B cell (primary cell): ENCODE data around the gene SNX22. TPM values are rescaled to one million over a fixed set of nuclear protein-coding genes. Genes with fewer than 3 reads are reported as not detected.

Source experiments
- ATAC-seq: fragments of 200-7000 bp; cut with Tn5 transposase; one replicate; pipeline ENCODE4 v1.10.0; 2021; ENCODE audit warnings: low read depth, mild to moderate bottlenecking, moderate number of reproducible peaks, moderate library complexity
- CTCF ChIA-PET: fragments of 350-600 bp; sonication (Branson Sonifier 250); formaldehyde crosslinking; loops from one replicate; lab custom pipeline; 2021; ENCODE audit warnings: antibody characterized with exemption, inconsistent platforms; lab: Charles Lee
- POLR2A ChIA-PET: fragments of 350-600 bp; sonication (Branson Sonifier 250); formaldehyde crosslinking; loops from one replicate; lab custom pipeline; 2021; ENCODE audit warnings: antibody characterized with exemption; lab: Charles Lee
- DNase-seq: peaks from one replicate; pipeline ENCODE4 v3.0.0; 2013
- H2AFZ ChIP-seq: 2 replicates; pipeline ENCODE4 v1.6.1; 2012; ENCODE audit warnings: mild to moderate bottlenecking, low read depth, low read length; ENCODE audit not compliant: insufficient read depth, poor library complexity, severe bottlenecking
- H3K27ac ChIP-seq, 2 donors: 1 replicate in 1 of 2; 2 replicates in 1 of 2; pipeline ENCODE4 v1.5.1; 2012 to 2013; ENCODE audit warnings: low read length in 2 of 2, mild to moderate bottlenecking in 2 of 2, moderate library complexity in 1 of 2
- H3K27me3 ChIP-seq, 4 experiments: fragments of 200-600 bp in 1 of 4; sonication (generic) in 1 of 4; replicated peaks in 1 of 4; 1 replicate in 2 of 4; 2 replicates in 2 of 4; pipeline versions ENCODE4 v1.6.1 to v1.7.0; 2013 to 2016; ENCODE audit warnings: low read length in 3 of 4, mild to moderate bottlenecking in 2 of 4, mixed read lengths in 1 of 4, moderate library complexity in 1 of 4; ENCODE audit not compliant: insufficient read depth in 4 of 4, control insufficient read depth in 3 of 4; ENCODE audit errors: control extremely low read depth in 1 of 4
- H3K36me3 ChIP-seq, 2 experiments: replicated peaks in 1 of 2; 1 replicate in 1 of 2; 2 replicates in 1 of 2; pipeline versions ENCODE4 v1.6.1 to v1.7.1; 2013; ENCODE audit warnings: low read length in 1 of 2; ENCODE audit not compliant: insufficient read depth in 2 of 2, control insufficient read depth in 1 of 2; ENCODE audit errors: control extremely low read depth in 1 of 2, extremely low read depth in 1 of 2
- H3K4me1 ChIP-seq, 2 donors: fragments of 200-600 bp in 1 of 2; sonication (generic) in 1 of 2; 1 replicate in 1 of 2; 2 replicates in 1 of 2; pipeline versions ENCODE4 v1.5.1 to v1.6.1; 2013 to 2017; ENCODE audit warnings: low read length in 2 of 2; ENCODE audit not compliant: control insufficient read depth in 2 of 2, insufficient read depth in 2 of 2
- H3K4me2 ChIP-seq: replicated peaks from 2 replicates; pipeline ENCODE3; 2012; ENCODE audit warnings: mild to moderate bottlenecking, low read depth, low read length; ENCODE audit not compliant: poor library complexity, severe bottlenecking
- H3K4me3 ChIP-seq, 5 experiments: fragments of 200-600 bp in 1 of 5; sonication (generic) in 1 of 5; 1 replicate in 3 of 5; 2 replicates in 2 of 5; pipeline versions ENCODE4 v1.5.1 to v1.7.0; 2011 to 2016; ENCODE audit warnings: low read length in 4 of 5, mild to moderate bottlenecking in 4 of 5, low read depth in 2 of 5, control low read depth in 1 of 5, moderate library complexity in 1 of 5; ENCODE audit not compliant: insufficient read depth in 1 of 5; ENCODE audit errors: control extremely low read depth in 1 of 5, extremely low read depth in 1 of 5
- H3K79me2 ChIP-seq: fragments of 200-600 bp; sonication (generic); one replicate; pipeline ENCODE4 v1.6.0; 2016; ENCODE audit warnings: low read length; ENCODE audit not compliant: control insufficient read depth, insufficient read depth
- H3K9ac ChIP-seq: fragments of 200-600 bp; sonication (generic); 2 replicates; pipeline ENCODE4 v1.6.1; 2017; ENCODE audit warnings: mild to moderate bottlenecking, low read length, moderate library complexity
- H3K9me3 ChIP-seq, 3 donors: one replicate each; pipeline versions ENCODE4 v1.6.1 to v1.7.1; 2013; ENCODE audit warnings: low read length in 2 of 3; ENCODE audit not compliant: control insufficient read depth in 2 of 3, insufficient read depth in 1 of 3; ENCODE audit errors: control extremely low read depth in 1 of 3
- H4K20me1 ChIP-seq: 2 replicates; pipeline ENCODE4 v1.6.0; 2012; ENCODE audit warnings: mild to moderate bottlenecking, low read length; ENCODE audit not compliant: insufficient read depth, control insufficient read depth, poor library complexity, severe bottlenecking
- H3K27ac Mint-ChIP-seq: one replicate; pipeline ENCODE4 v1.8.0; 2021; ENCODE audit warnings: mixed read lengths
- H3K27me3 Mint-ChIP-seq: one replicate; pipeline ENCODE4 v1.8.0; 2021; ENCODE audit warnings: mixed read lengths
- H3K4me1 Mint-ChIP-seq: one replicate; pipeline ENCODE4 v1.8.0; 2021; ENCODE audit warnings: mixed read lengths
- H3K4me3 Mint-ChIP-seq: one replicate; pipeline ENCODE4 v1.8.0; 2021; ENCODE audit warnings: mixed read lengths
- H3K9me3 Mint-ChIP-seq: one replicate; pipeline ENCODE4 v1.8.0; 2022; ENCODE audit warnings: mixed read lengths; ENCODE audit not compliant: insufficient read depth
- EZH2 ChIP-seq: IDR thresholded peaks from 2 replicates; pipeline ENCODE4 v1.6.1; 2012; ENCODE audit warnings: borderline replicate concordance, low read depth, mild to moderate bottlenecking, moderate library complexity, low read length; ENCODE audit not compliant: insufficient read depth, poor library complexity, severe bottlenecking
- WGBS: methylation state at CpG from one replicate; pipeline ENCODE4 v1.1.5; 2013; ENCODE audit warnings: missing lambda C conversion rate; ENCODE audit not compliant: insufficient coverage; 5-methylcytosine and 5-hydroxymethylcytosine counted together
- intact Hi-C: fragments of 100-400 bp; cut with micrococcal nuclease; formaldehyde crosslinking; loops from one replicate; pipeline ENCODE4 v1.10.0; 2022
- polyA plus RNA-seq: library from polyadenylated mRNA; depleted of rRNA; stranded (reverse); fragments of >200 nt; gene quantifications from 2 replicates; pipeline ENCODE4 v1.2.3, GENCODE V29; 2012
- total RNA-seq, 2 donors: library from RNA; stranded (reverse); fragments of 120-200 nt in 1 of 2; gene quantifications; 1 replicate in 1 of 2; 2 replicates in 1 of 2; pipeline versions ENCODE4 v1.2.3 to v1.2.4, GENCODE V29; 2013 to 2022
- TF ChIP-seq, protein P1 (sequence below): fragments of 200-600 bp; IDR thresholded peaks from one replicate; pipeline ENCODE4 v1.8.0; 2022; ENCODE audit warnings: antibody characterized with exemption, mild to moderate bottlenecking

The SNX22 gene
- total and polyA plus RNA-seq, 2 donors (not counting 1 experiment from before 2014, with no cell fraction given), result 44.9 to 305 TPM

DNA sequence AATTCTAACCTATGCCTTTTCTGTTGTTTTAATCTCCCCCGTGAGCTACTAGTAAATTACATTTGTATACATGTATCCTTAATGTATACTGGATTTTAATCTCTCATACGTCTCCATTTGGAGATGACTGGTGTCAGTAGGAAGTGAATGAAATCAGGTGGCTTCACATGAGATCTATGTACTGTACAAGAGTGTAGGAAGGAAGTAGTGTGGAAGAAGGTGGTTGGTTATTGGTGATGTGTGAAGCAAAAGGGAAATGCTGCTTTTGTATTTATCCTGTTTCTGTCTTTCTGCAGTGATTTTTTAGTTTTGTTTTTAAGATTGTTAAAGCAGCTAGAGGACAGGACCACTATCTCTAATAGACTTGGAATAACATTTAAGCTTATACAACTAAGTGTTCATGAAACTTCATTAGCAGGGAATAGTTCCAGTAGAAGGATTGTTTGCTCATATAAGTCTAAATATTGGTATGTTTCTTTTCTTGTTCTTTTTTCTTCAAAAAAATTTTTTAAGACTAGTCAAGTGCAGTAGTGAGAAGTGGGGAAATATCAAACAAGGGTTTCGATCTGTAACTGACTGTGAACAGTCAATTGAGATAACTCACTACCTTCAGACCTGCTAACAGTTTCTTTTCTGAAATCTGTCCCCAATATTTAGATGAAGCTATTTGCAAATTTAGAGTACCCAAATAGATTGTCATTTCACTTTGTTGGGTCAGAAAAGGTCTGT lies 40.4 kb upstream of the SNX22 start:
- peak; percentile 73 for DNase-seq
- H3K4me1 Mint-ChIP-seq, result peaks cover 59% of the 10 kb centered on the region
- peaks cover 91% of the 10 kb centered on the region for H3K79me2 ChIP-seq
- H3K27ac Mint-ChIP-seq, result peak overlapping the region; percentile 89
- peak overlapping the region; percentile 74 for H3K4me3 Mint-ChIP-seq
- no peaks in the 10 kb centered on the region for H3K27me3 ChIP-seq
- peaks cover 47 to 50% of the 10 kb centered on the region in 2 donors for H3K4me1 ChIP-seq
- peak overlapping the region; percentile 42 for H3K9ac ChIP-seq
- no peaks in the 10 kb centered on the region for H3K9me3 ChIP-seq
- H3K9me3 Mint-ChIP-seq, result no peaks in the 10 kb centered on the region
- WGBS, result no CpG with 5 or more reads among the region's 3 CpGs
- peak; percentile 86 for ATAC-seq
- peak overlapping the region; percentile 83 to 92 for H3K27ac ChIP-seq
- H3K27me3 Mint-ChIP-seq, result no peaks in the 10 kb centered on the region
- H3K4me2 ChIP-seq, result peak overlapping the region; percentile 65
- H2AFZ ChIP-seq, result peak overlapping the region; percentile 30
- H3K4me3 ChIP-seq, result peak overlapping the region; percentile 3 to 38 (median 16)
- no peak for TF ChIP-seq EZH2
- TF ChIP-seq, protein P1, sequence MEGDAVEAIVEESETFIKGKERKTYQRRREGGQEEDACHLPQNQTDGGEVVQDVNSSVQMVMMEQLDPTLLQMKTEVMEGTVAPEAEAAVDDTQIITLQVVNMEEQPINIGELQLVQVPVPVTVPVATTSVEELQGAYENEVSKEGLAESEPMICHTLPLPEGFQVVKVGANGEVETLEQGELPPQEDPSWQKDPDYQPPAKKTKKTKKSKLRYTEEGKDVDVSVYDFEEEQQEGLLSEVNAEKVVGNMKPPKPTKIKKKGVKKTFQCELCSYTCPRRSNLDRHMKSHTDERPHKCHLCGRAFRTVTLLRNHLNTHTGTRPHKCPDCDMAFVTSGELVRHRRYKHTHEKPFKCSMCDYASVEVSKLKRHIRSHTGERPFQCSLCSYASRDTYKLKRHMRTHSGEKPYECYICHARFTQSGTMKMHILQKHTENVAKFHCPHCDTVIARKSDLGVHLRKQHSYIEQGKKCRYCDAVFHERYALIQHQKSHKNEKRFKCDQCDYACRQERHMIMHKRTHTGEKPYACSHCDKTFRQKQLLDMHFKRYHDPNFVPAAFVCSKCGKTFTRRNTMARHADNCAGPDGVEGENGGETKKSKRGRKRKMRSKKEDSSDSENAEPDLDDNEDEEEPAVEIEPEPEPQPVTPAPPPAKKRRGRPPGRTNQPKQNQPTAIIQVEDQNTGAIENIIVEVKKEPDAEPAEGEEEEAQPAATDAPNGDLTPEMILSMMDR, result no peak
- intact Hi-C loops, result loop anchor here (2.0 kb wide), 1 partner anchor 18 kb away; the partner anchor contains the start of gene CIAO2A
- CTCF ChIA-PET, result interaction anchor here (0.9 to 1.5 kb wide), 5 partner anchors 13 to 501 kb away, joined by 3 to 5 read pairs (median 3); partner anchors contain the start of gene CIAO2A
- H3K36me3 ChIP-seq, result peaks cover 12 to 43% of the 10 kb centered on the region in 2 experiments
- H4K20me1 ChIP-seq, result peaks cover 20% of the 10 kb centered on the region
- POLR2A ChIA-PET, result interaction anchor here (1.1 kb wide), 1 partner anchor 17 kb away, joined by 4 read pairs; the partner anchor contains the start of gene CIAO2A

DNA sequence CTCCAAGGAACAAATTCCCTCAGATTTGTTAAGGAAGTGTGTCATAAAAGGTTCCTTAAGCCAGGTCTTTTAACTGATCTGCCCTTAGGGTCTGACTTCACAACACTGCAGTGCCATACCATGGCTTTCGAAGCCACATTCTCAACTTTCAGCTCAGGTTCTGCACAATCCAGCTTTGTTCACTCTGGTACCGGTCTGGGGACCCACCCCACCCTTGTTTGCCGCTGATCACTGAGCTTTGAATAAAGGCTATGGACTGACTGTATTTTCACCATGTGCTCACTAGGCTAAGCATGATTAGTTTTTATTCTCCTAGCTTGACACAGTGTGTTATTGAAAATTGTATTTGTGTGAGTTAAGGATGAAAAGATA lies 39.9 kb upstream of the SNX22 start:
- 59% methylated on average over 3 of the region's 3 CpGs for WGBS
- peak overlapping the region; percentile 42 for H3K9ac ChIP-seq
- peaks cover 14% of the 10 kb centered on the region for H4K20me1 ChIP-seq
- H3K27ac Mint-ChIP-seq, result peak overlapping the region; percentile 89
- peaks cover 8 to 49% of the 10 kb centered on the region in 2 experiments for H3K36me3 ChIP-seq
- H3K4me1 Mint-ChIP-seq, result peaks cover 56% of the 10 kb centered on the region
- no peaks in the 10 kb centered on the region for H3K27me3 Mint-ChIP-seq
- no peaks in the 10 kb centered on the region for H3K27me3 ChIP-seq
- H2AFZ ChIP-seq, result no peak overlapping the region
- ChIA-PET CTCF (interaction anchor here (0.9 to 1.5 kb wide), 5 partner anchors 14 to 502 kb away, joined by 3 to 5 read pairs (median 3); partner anchors contain the start of gene CIAO2A), POLR2A (interaction anchor here (1.0 to 1.1 kb wide), 2 partner anchors 18 to 22 kb away, joined by 4 to 5 read pairs; partner anchors contain the start of gene CIAO2A)
- H3K9me3 ChIP-seq, result no peaks in the 10 kb centered on the region
- H3K79me2 ChIP-seq, result peaks cover 91% of the 10 kb centered on the region
- DNase-seq (no peak), ATAC-seq (no peak)
- peaks cover 47 to 50% of the 10 kb centered on the region in 2 donors for H3K4me1 ChIP-seq
- H3K9me3 Mint-ChIP-seq, result no peaks in the 10 kb centered on the region
- H3K4me3 ChIP-seq, result peak overlapping the region in 4 of 5 experiments; percentile 6 to 38 (median 26)
- H3K27ac ChIP-seq, result peak overlapping the region; percentile 83 to 92
- TF ChIP-seq EZH2, result no peak
- TF ChIP-seq, protein P1, result no peak
- H3K4me3 Mint-ChIP-seq, result peak overlapping the region; percentile 74
- intact Hi-C loops, result loop anchor here (2.0 kb wide), 1 partner anchor 19 kb away; the partner anchor contains the start of gene CIAO2A
- peak overlapping the region; percentile 65 for H3K4me2 ChIP-seq
